SK-N-MC (cell line): ENCODE measurements around the gene ITGB5.
"Not testable (repeated sequence)": the region's sequence is repeated elsewhere in the genome, so short reads cannot be mapped to it uniquely, and the experiment has no call there.

ENCODE experiments used
- DNase-seq: peaks from one replicate; pipeline ENCODE4 v3.0.0-alpha.2; 2011; ENCODE audit warnings: low read depth, low spot score
- H3K27ac ChIP-seq: fragments of 200-600 bp; sonication (generic); 2 replicates; pipeline ENCODE4 v1.5.1; 2016; ENCODE audit warnings: mixed run types
- H3K36me3 ChIP-seq: fragments of 200-600 bp; sonication (generic); 2 replicates; pipeline ENCODE4 v1.6.1; 2017; ENCODE audit warnings: antibody characterized with exemption, low read length, mixed read lengths; ENCODE audit not compliant: insufficient read depth
- H3K4me3 ChIP-seq: fragments of 200-600 bp; sonication (generic); 2 replicates; pipeline ENCODE4 v1.5.1; 2016
- H3K9ac ChIP-seq: fragments of 200-600 bp; sonication (generic); 2 replicates; pipeline ENCODE4 v1.8.0; 2017; ENCODE audit warnings: mixed run types, mixed read lengths; ENCODE audit not compliant: insufficient read length
- H3K9me3 ChIP-seq: fragments of 200-600 bp; sonication (generic); 2 replicates; pipeline ENCODE4 v1.6.1; 2017; ENCODE audit warnings: low read depth, mild to moderate bottlenecking, antibody characterized with exemption, low read length, moderate library complexity, mixed read lengths
- EZH2 ChIP-seq: fragments of 200-600 bp; sonication (generic); IDR thresholded peaks from one replicate; pipeline ENCODE4 v1.6.1; 2017; ENCODE audit warnings: antibody characterized with exemption
- FOXP2 ChIP-seq: optimal IDR thresholded peaks from 2 replicates; pipeline ENCODE3; 2011; ENCODE audit warnings: mild to moderate bottlenecking, moderate library complexity; ENCODE audit not compliant: insufficient read depth; ENCODE audit errors: extremely low read length, control extremely low read depth
- POLR2AphosphoS5 ChIP-seq: IDR thresholded peaks from 2 replicates; pipeline ENCODE4 v1.6.1; 2012; ENCODE audit warnings: mild to moderate bottlenecking, low read depth, low read length, borderline replicate concordance

Gene ITGB5

GRCh38 chr3:124762661-124763011 is 124.5 kb downstream of the ITGB5 start:
- TF ChIP-seq FOXP2 (no peak), POLR2AphosphoS5 (no peak)
- peak overlapping the region; percentile 49 for H3K27ac ChIP-seq
- H3K9me3 ChIP-seq = no peaks in the 10 kb centered on the region
- H3K36me3 ChIP-seq = peaks cover 34% of the 10 kb centered on the region; the same call in 1 of the 2 replicates
- no peak for DNase-seq
- no peak overlapping the region for H3K9ac ChIP-seq
- H3K4me3 ChIP-seq = no peak overlapping the region

DNA sequence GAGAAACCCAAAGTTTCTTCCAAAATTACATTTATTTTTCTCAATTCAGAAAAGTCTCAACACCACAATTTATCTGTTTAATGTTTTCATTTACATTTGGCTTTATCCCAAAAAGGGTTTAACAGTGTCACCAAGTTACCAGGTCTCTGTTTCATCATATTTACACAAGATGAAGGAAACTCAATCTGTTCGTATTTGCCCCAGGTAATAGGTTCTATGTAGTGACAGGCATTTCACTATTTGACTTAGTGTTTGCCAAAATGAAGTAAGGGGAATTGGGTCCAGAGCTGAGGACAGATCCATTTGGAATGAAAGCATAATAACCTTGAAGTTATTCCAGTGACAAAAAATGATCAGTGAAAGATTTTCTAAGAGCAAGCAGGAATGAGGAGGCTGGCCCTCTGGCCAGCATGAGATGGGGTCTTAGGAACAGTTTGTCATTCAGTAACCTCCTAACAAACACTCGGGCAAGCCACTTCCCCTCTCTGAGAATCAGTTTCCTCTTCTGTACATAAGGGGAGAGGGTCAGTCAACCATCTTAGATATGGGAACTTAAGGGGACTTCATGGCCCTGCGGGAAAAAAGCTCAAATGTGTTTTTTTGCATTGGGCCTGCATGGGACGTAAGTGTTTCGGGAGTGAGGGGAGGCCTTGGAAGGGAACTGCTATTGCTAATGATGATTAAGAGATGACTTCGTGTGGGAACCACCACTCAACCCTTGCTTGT is 125.1 kb downstream of the ITGB5 start:
- Histone ChIP-seq H3K27ac (peak overlapping the region; percentile 49), H3K4me3 (no peak overlapping the region), H3K9me3 (no peaks in the 10 kb centered on the region), H3K9ac (no peak overlapping the region), H3K36me3 (peaks cover 30% of the 10 kb centered on the region; the same call in 1 of the 2 replicates)
- no peak for DNase-seq
- no peak for TF ChIP-seq EZH2
- no peak for TF ChIP-seq FOXP2
- no peak for TF ChIP-seq POLR2AphosphoS5

- TF ChIP-seq EZH2 = no peak
- TF ChIP-seq FOXP2 = no peak
- TF ChIP-seq POLR2AphosphoS5 = no peak
- Histone ChIP-seq H3K27ac (no peak overlapping the region), H3K36me3 (peaks cover 29% of the 10 kb centered on the region; the same call in 1 of the 2 replicates), H3K4me3 (peak overlapping the region; percentile 46; the same call in 1 of the 2 replicates), H3K9me3 (no peaks in the 10 kb centered on the region), H3K9ac (peak overlapping the region; percentile 3)
- peak; percentile 70 for DNase-seq
These were observed 125.8 kb downstream of the ITGB5 start for GRCh38 chr3:124761250-124761796.

DNA sequence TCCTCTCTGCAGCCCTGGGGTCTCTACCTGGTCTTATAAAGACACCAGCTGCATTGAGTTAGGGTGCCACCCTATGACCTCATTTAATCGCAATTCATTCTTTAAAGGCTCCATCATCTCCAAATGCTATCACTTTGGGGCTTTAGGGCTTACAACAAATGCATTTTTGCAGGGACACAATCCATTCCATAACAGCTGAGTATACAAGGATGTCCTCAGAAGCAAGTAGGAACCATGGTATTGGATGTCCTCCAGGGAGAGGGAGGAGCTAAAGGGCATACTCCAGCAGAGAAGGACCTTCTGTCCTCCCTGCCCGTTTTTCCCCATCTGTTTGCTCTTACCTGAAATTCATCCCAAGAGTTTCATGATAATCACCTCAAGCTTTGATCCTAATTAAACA is 126.6 kb downstream of the ITGB5 start:
- Histone ChIP-seq H3K4me3 (no peak overlapping the region), H3K36me3 (peaks cover 23% of the 10 kb centered on the region; the same call in 1 of the 2 replicates), H3K9me3 (no peaks in the 10 kb centered on the region), H3K27ac (no peak overlapping the region), H3K9ac (no peak overlapping the region)
- no peak for DNase-seq
- TF ChIP-seq FOXP2 (no peak), EZH2 (no peak), POLR2AphosphoS5 (no peak)

DNA sequence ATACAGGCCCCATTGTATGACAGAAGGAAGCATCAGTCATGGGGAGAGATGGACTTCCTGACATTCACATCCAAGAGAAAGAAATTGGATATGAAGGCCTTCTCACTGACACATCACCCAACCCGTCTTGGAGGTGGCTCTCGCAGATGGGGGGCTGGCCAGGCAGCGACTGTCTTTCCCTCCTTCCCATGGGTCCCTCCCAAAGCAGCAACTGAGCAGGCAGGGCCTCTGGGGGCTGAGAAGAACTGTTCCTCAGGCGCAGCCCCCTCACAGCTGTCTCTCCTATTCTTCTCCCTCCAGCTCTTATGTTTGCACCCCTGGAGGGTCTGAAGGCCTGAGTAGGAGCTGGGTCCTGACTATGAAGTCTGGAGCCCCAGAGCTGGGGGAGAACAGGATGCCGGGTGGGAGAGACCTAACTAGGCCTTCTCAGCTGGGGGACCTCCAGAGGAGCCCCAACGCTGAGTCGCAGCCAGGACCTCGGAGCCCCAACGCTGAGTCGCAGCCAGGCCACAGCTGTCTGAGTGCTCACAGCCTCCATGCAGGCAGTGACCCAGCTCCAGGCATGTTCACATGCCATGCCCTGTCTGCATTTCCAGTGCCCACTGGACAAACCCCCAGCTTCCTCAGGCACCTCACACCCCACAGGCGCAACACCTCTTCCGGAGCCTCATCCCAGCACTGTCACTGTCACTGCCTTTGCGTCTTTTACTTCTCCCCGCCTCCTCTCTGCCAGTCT is 127.3 kb downstream of the ITGB5 start:
- Histone ChIP-seq H3K36me3 (peaks cover 16% of the 10 kb centered on the region; the same call in 1 of the 2 replicates), H3K9ac (no peak overlapping the region), H3K9me3 (no peaks in the 10 kb centered on the region), H3K4me3 (no peak overlapping the region), H3K27ac (no peak overlapping the region)
- TF ChIP-seq EZH2 (no peak), FOXP2 (no peak), POLR2AphosphoS5 (no peak)
- no peak for DNase-seq

GRCh38 chr3:124758851-124759635 is 128.1 kb downstream of the ITGB5 start:
- Histone ChIP-seq H3K27ac (no peak overlapping the region), H3K36me3 (peaks cover 10% of the 10 kb centered on the region; the same call in 1 of the 2 replicates), H3K4me3 (no peak overlapping the region), H3K9ac (no peak overlapping the region), H3K9me3 (no peaks in the 10 kb centered on the region)
- no peak for TF ChIP-seq FOXP2
- TF ChIP-seq POLR2AphosphoS5 = no peak
- TF ChIP-seq EZH2 = no peak
- DNase-seq = no peak

- H3K9ac ChIP-seq, H3K4me3 ChIP-seq, H3K36me3 ChIP-seq: not testable (repeated sequence)
These were observed 129.2 kb downstream of the ITGB5 start for GRCh38 chr3:124757926-124758325.

GRCh38 chr3:124752051-124752450 is 135.1 kb downstream of the ITGB5 start:
- Histone ChIP-seq H3K9ac (no peak overlapping the region), H3K9me3 (no peaks in the 10 kb centered on the region), H3K27ac (no peak overlapping the region), H3K4me3 (no peak overlapping the region), H3K36me3 (peaks cover 2% of the 10 kb centered on the region; the same call in 1 of the 2 replicates)
- no peak for DNase-seq
- TF ChIP-seq EZH2 = no peak
- TF ChIP-seq POLR2AphosphoS5 = no peak
- TF ChIP-seq FOXP2 = no peak

More at GRCh38 chr3:124757926-124758325, 129.2 kb downstream of the ITGB5 start:
- H3K27ac ChIP-seq, DNase-seq, H3K9me3 ChIP-seq: not testable (repeated sequence)
